Measurements from ENCODE around the gene HAUS5. TPM values are rescaled to one million over a fixed set of nuclear protein-coding genes. Genes with fewer than 3 reads are reported as not detected.

The HAUS5 gene
- total RNA-seq, 1 donor from 2014 or later: 5.3 TPM

GRCh38 chr19:35642312-35642711, 29.8 kb downstream of the HAUS5 start:
- FAIRE-seq (no peak), DNase-seq (ENCODE audit: low read depth) (no peak)
- H3K79me2 ChIP-seq (ENCODE audit: insufficient read depth, low read length): no peaks in the 10 kb centered on the region
- peak overlapping the region; percentile 26 for H2AFZ ChIP-seq (ENCODE audit: low read depth, low read length)
- no peak overlapping the region for H3K4me3 ChIP-seq (ENCODE audit: insufficient read depth, low read depth, low read length)
- Mint-ChIP-seq H3K27me3 (ENCODE audit: low read depth, unreplicated experiment) (no peaks in the 10 kb centered on the region), H3K27ac (ENCODE audit: unreplicated experiment) (no peak overlapping the region), H3K36me3 (ENCODE audit: low read depth, unreplicated experiment) (peaks cover 5% of the 10 kb centered on the region), H3K4me3 (ENCODE audit: unreplicated experiment) (no peak overlapping the region), H3K4me1 (ENCODE audit: low read depth, unreplicated experiment) (peaks cover 2% of the 10 kb centered on the region), H3K9me3 (ENCODE audit: unreplicated experiment) (no peaks in the 10 kb centered on the region)
- TF ChIP-seq EZH2 (IDR thresholded peaks at IDR 0.05; ENCODE audit: insufficient read depth, low read length): no peak
- no peak for TF ChIP-seq CTCF (IDR thresholded peaks at IDR 0.05; ENCODE audit: insufficient read depth, low read depth, low read length)
- H4K20me1 ChIP-seq (ENCODE audit: insufficient read depth, low read length): no peaks in the 10 kb centered on the region
- peaks cover under 1% of the 10 kb centered on the region for H3K36me3 ChIP-seq (ENCODE audit: insufficient read depth, low read length)
- H3K4me2 ChIP-seq (ENCODE audit: low read length): no peak overlapping the region
- no peak overlapping the region for H3K27ac ChIP-seq (ENCODE audit: low read depth, low read length)
- no peaks in the 10 kb centered on the region for H3K9me3 ChIP-seq (ENCODE audit: insufficient read depth, low read depth, low read length)
- peaks cover 15% of the 10 kb centered on the region for H3K4me1 ChIP-seq (ENCODE audit: insufficient read depth, low read length)
- no peak overlapping the region for H3K9ac ChIP-seq (ENCODE audit: low read length)
- H3K27me3 ChIP-seq (ENCODE audit: insufficient read depth, low read length): no peaks in the 10 kb centered on the region

- peak overlapping the region; percentile 95 for H2AFZ ChIP-seq (ENCODE audit: low read depth, low read length)
- Mint-ChIP-seq H3K27ac (ENCODE audit: unreplicated experiment) (no peak overlapping the region), H3K27me3 (ENCODE audit: low read depth, unreplicated experiment) (no peaks in the 10 kb centered on the region), H3K4me1 (ENCODE audit: low read depth, unreplicated experiment) (peaks cover 2% of the 10 kb centered on the region), H3K9me3 (ENCODE audit: unreplicated experiment) (no peaks in the 10 kb centered on the region), H3K36me3 (ENCODE audit: low read depth, unreplicated experiment) (peaks cover 3% of the 10 kb centered on the region), H3K4me3 (ENCODE audit: unreplicated experiment) (no peak overlapping the region)
- H3K36me3 ChIP-seq (ENCODE audit: insufficient read depth, low read length): no peaks in the 10 kb centered on the region
- H4K20me1 ChIP-seq (ENCODE audit: insufficient read depth, low read length): no peaks in the 10 kb centered on the region
- DNase-seq (ENCODE audit: low read depth) (no peak), FAIRE-seq (no peak)
- peaks cover 15% of the 10 kb centered on the region for H3K4me1 ChIP-seq (ENCODE audit: insufficient read depth, low read length)
- no peaks in the 10 kb centered on the region for H3K9me3 ChIP-seq (ENCODE audit: insufficient read depth, low read depth, low read length)
- peak overlapping the region; percentile 62 for H3K27ac ChIP-seq (ENCODE audit: low read depth, low read length)
- H3K27me3 ChIP-seq (ENCODE audit: insufficient read depth, low read length): no peaks in the 10 kb centered on the region
- TF ChIP-seq CTCF (IDR thresholded peaks at IDR 0.05; ENCODE audit: insufficient read depth, low read depth, low read length) (no peak), EZH2 (IDR thresholded peaks at IDR 0.05; ENCODE audit: insufficient read depth, low read length) (no peak)
- peak overlapping the region; percentile 70 for H3K9ac ChIP-seq (ENCODE audit: low read length)
- H3K79me2 ChIP-seq (ENCODE audit: insufficient read depth, low read length): no peaks in the 10 kb centered on the region
- peak overlapping the region; percentile 95 for H3K4me2 ChIP-seq (ENCODE audit: low read length)
- peak overlapping the region; percentile 56 for H3K4me3 ChIP-seq (ENCODE audit: insufficient read depth, low read depth, low read length)
Measured at GRCh38 chr19:35642798-35643254, 30.3 kb downstream of the HAUS5 start.

Measured in astrocyte (in vitro differentiated cells and primary cell).